ENCODE measurements around the gene DHRS7B.

DNA sequence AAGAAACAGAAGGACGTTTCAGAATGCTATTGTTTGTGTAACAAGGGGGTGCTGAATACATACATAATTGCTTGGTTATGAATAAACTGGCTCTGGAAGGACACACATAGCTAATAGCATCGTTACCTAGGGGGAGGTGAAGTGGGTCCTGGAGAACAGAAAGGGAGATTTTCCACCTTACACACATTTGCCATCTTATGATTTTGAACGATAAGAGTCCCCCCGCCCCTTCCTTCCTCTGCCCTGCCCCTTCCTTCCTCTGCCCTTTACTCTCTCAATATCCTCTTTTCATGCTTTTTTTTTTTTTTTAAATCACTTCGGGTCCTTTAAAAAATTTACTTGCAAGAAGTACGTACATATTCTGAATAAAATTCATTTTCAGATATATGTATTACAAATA is 902 bp upstream of the DHRS7B start:
- TF ChIP-seq, protein P1, sequence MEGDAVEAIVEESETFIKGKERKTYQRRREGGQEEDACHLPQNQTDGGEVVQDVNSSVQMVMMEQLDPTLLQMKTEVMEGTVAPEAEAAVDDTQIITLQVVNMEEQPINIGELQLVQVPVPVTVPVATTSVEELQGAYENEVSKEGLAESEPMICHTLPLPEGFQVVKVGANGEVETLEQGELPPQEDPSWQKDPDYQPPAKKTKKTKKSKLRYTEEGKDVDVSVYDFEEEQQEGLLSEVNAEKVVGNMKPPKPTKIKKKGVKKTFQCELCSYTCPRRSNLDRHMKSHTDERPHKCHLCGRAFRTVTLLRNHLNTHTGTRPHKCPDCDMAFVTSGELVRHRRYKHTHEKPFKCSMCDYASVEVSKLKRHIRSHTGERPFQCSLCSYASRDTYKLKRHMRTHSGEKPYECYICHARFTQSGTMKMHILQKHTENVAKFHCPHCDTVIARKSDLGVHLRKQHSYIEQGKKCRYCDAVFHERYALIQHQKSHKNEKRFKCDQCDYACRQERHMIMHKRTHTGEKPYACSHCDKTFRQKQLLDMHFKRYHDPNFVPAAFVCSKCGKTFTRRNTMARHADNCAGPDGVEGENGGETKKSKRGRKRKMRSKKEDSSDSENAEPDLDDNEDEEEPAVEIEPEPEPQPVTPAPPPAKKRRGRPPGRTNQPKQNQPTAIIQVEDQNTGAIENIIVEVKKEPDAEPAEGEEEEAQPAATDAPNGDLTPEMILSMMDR (IDR thresholded peaks at IDR 0.05) = no peak
- TF ChIP-seq POLR2A (IDR thresholded peaks at IDR 0.05) = no peak
